Measurements from ENCODE around the gene MAN1C1. TPM values are rescaled to one million over a fixed set of nuclear protein-coding genes. Genes with fewer than 3 reads are reported as not detected.

Gene MAN1C1
- total RNA-seq, 1 donor from 2014 or later: 6.8 TPM

GRCh38 chr1:25715888-25716287 lies 99.3 kb downstream of the MAN1C1 start:
- Mint-ChIP-seq H3K27ac (no peak overlapping the region), H3K4me3 (no peak overlapping the region), H3K9me3 (no peaks in the 10 kb centered on the region), H3K36me3 (no peaks in the 10 kb centered on the region), H3K4me1 (peaks cover 12% of the 10 kb centered on the region), H3K27me3 (ENCODE audit: insufficient read depth, low read depth) (peaks cover 9% of the 10 kb centered on the region)
- Histone ChIP-seq H3K4me2 (peak overlapping the region; percentile 15), H3K79me2 (ENCODE audit: low read depth) (no peaks in the 10 kb centered on the region), H3K9me3 (ENCODE audit: low read depth) (no peaks in the 10 kb centered on the region), H3K27ac (peak overlapping the region; percentile 31), H3K9ac (no peak overlapping the region), H2AFZ (replicated peaks) (no peak overlapping the region), H3K36me3 (no peaks in the 10 kb centered on the region), H3K4me3 (no peak overlapping the region), H3K27me3 (no peaks in the 10 kb centered on the region), H3K4me1 (peaks cover 9% of the 10 kb centered on the region), H4K20me1 (ENCODE audit: low read depth) (no peaks in the 10 kb centered on the region), H3F3A (ENCODE audit: low read depth) (peaks cover 9% of the 10 kb centered on the region)
- TF ChIP-seq EZH2phosphoT487 (IDR thresholded peaks at IDR 0.05) (no peak), CTCF (IDR thresholded peaks at IDR 0.05) (no peak), EZH2 (IDR thresholded peaks at IDR 0.05) (no peak)
- no peak for DNase-seq (ENCODE audit: low spot score)

GRCh38 chr1:25716320-25716719 lies 99.7 kb downstream of the MAN1C1 start:
- Histone ChIP-seq H3K27me3 (no peaks in the 10 kb centered on the region), H3K9me3 (ENCODE audit: low read depth) (no peaks in the 10 kb centered on the region), H3K4me2 (peak overlapping the region; percentile 15), H3F3A (ENCODE audit: low read depth) (peaks cover 9% of the 10 kb centered on the region), H3K4me1 (peaks cover 9% of the 10 kb centered on the region), H3K9ac (no peak overlapping the region), H3K79me2 (ENCODE audit: low read depth) (no peaks in the 10 kb centered on the region), H4K20me1 (ENCODE audit: low read depth) (no peaks in the 10 kb centered on the region), H3K36me3 (no peaks in the 10 kb centered on the region), H3K4me3 (no peak overlapping the region), H2AFZ (replicated peaks) (no peak overlapping the region), H3K27ac (peak overlapping the region; percentile 31)
- Mint-ChIP-seq H3K27me3 (ENCODE audit: insufficient read depth, low read depth) (peaks cover 9% of the 10 kb centered on the region), H3K27ac (no peak overlapping the region), H3K4me1 (peaks cover 12% of the 10 kb centered on the region), H3K4me3 (no peak overlapping the region), H3K9me3 (no peaks in the 10 kb centered on the region), H3K36me3 (no peaks in the 10 kb centered on the region)
- DNase-seq (ENCODE audit: low spot score): no peak
- no peak for TF ChIP-seq CTCF (IDR thresholded peaks at IDR 0.05)
- no peak for TF ChIP-seq EZH2phosphoT487 (IDR thresholded peaks at IDR 0.05)
- TF ChIP-seq EZH2 (IDR thresholded peaks at IDR 0.05): no peak

- TF ChIP-seq EZH2phosphoT487 (IDR thresholded peaks at IDR 0.05): no peak
- no peak for TF ChIP-seq EZH2 (IDR thresholded peaks at IDR 0.05)
- Histone ChIP-seq H3K27ac (no peak overlapping the region), H3K27me3 (no peaks in the 10 kb centered on the region), H3K36me3 (no peaks in the 10 kb centered on the region), H3F3A (ENCODE audit: low read depth) (peaks cover 9% of the 10 kb centered on the region), H4K20me1 (ENCODE audit: low read depth) (no peaks in the 10 kb centered on the region), H3K4me2 (no peak overlapping the region), H3K4me3 (no peak overlapping the region), H3K9ac (no peak overlapping the region), H3K4me1 (peaks cover 24% of the 10 kb centered on the region), H3K9me3 (ENCODE audit: low read depth) (no peaks in the 10 kb centered on the region), H3K79me2 (ENCODE audit: low read depth) (no peaks in the 10 kb centered on the region), H2AFZ (replicated peaks) (no peak overlapping the region)
- peaks cover 6% of the 10 kb centered on the region for H3K27me3 Mint-ChIP-seq (ENCODE audit: insufficient read depth, low read depth)
- no peaks in the 10 kb centered on the region for H3K36me3 Mint-ChIP-seq
- DNase-seq (ENCODE audit: low spot score): no peak
- no peak overlapping the region for H3K27ac Mint-ChIP-seq
- no peaks in the 10 kb centered on the region for H3K9me3 Mint-ChIP-seq
- H3K4me1 Mint-ChIP-seq: peaks cover 9% of the 10 kb centered on the region
- H3K4me3 Mint-ChIP-seq: no peak overlapping the region
Observed at GRCh38 chr1:25718732-25719131, 102.1 kb downstream of the MAN1C1 start.

GRCh38 chr1:25720624-25721023 lies 104.0 kb downstream of the MAN1C1 start:
- TF ChIP-seq CTCF (IDR thresholded peaks at IDR 0.05): no peak
- DNase-seq (ENCODE audit: low spot score): no peak
- Histone ChIP-seq H3K27ac (no peak overlapping the region), H3K4me2 (no peak overlapping the region), H2AFZ (replicated peaks) (no peak overlapping the region), H3K4me3 (no peak overlapping the region), H3K9me3 (ENCODE audit: low read depth) (no peaks in the 10 kb centered on the region), H4K20me1 (ENCODE audit: low read depth) (no peaks in the 10 kb centered on the region), H3K4me1 (peaks cover 40% of the 10 kb centered on the region), H3K79me2 (ENCODE audit: low read depth) (no peaks in the 10 kb centered on the region), H3K9ac (no peak overlapping the region), H3F3A (ENCODE audit: low read depth) (peaks cover 25% of the 10 kb centered on the region), H3K36me3 (no peaks in the 10 kb centered on the region), H3K27me3 (no peaks in the 10 kb centered on the region)
- H3K27me3 Mint-ChIP-seq (ENCODE audit: insufficient read depth, low read depth): peaks cover 4% of the 10 kb centered on the region
- peaks cover 15% of the 10 kb centered on the region for H3K4me1 Mint-ChIP-seq
- no peaks in the 10 kb centered on the region for H3K36me3 Mint-ChIP-seq
- no peaks in the 10 kb centered on the region for H3K9me3 Mint-ChIP-seq
- H3K4me3 Mint-ChIP-seq: no peak overlapping the region
- H3K27ac Mint-ChIP-seq: no peak overlapping the region

Data from neural progenitor cell (in vitro differentiated cells).